Skeletal muscle tissue (tissue), 1 donor: ENCODE data around the gene PHIP. TPM values are rescaled to one million over a fixed set of nuclear protein-coding genes. Genes with fewer than 3 reads are reported as not detected.

Source experiments
- total RNA-seq: library from RNA; depleted of rRNA; stranded (reverse); fragments of >200 nt; gene quantifications from one replicate; pipeline ENCODE4 v1.2.3, GENCODE V29; 2014

PHIP gene
- total RNA-seq, 1 donor from 2014 or later, result 22.4 TPM

Other genes with a start within 250 kb of the PHIP start
- 3.7 TPM for gene IRAK1BP1, start 210.7 kb downstream of the PHIP start, total RNA-seq
- 42.3 TPM for gene HMGN3, start 156.4 kb upstream of the PHIP start, total RNA-seq